Uterus (tissue), 2 donors: ENCODE data around the gene LAYN.

Experiments used
- POLR2A ChIP-seq, 2 donors: fragments of 450-650 bp; IDR thresholded peaks; one replicate each; pipeline ENCODE4 v1.6.1; 2016; ENCODE audit warnings: antibody characterized with exemption in 2 of 2, mild to moderate bottlenecking in 1 of 2, moderate library complexity in 1 of 2
- TF ChIP-seq, protein P1 (sequence below), 4 experiments: fragments of 200-600 bp in 2 of 4; fragments of 450-650 bp in 2 of 4; sonication (generic) in 2 of 4; IDR thresholded peaks; one replicate each; pipeline ENCODE4 v1.5.1; 2016 to 2019; ENCODE audit warnings: antibody characterized with exemption in 4 of 4, mild to moderate bottlenecking in 2 of 4, moderate library complexity in 1 of 4

DNA sequence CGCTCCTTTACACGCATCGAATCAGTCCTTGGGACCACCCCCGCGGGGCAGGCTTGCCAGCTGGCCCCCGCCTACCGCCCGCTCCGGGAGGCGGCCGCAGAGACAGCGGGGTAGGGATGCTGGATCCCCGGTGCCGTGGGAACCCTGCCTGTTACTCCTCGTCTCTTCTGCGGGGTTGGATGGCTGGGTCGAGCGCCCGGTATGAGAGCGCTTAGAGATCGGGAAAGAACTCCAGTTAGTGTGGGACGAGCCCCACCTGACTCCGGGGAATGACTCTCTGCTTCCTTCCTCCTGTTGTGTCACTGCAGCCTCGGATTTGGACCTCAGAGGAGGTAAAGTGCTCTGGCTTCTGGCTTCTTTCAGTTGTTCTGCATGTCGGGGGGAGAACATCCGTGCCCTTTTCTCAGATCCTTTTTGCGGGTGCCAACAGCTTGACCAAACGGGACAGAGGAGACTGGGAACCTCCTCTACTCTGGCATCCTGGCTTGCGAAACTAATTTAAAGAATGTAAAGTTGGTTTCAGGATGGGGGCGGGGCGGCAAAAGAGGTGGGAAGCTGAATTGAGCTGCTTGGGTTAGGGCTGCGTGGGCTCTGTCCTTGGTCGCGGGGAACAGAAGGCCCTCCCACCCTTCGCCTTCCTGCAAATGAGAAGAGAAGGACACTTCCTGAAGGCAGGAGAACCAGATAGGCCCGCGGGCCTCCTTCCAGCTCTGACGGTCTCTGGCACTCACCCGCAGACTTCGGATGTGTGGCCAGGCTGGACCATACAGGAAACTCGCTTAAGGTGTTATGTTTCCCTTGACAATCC, 938 bp downstream of the LAYN start:
- TF ChIP-seq, protein P1, sequence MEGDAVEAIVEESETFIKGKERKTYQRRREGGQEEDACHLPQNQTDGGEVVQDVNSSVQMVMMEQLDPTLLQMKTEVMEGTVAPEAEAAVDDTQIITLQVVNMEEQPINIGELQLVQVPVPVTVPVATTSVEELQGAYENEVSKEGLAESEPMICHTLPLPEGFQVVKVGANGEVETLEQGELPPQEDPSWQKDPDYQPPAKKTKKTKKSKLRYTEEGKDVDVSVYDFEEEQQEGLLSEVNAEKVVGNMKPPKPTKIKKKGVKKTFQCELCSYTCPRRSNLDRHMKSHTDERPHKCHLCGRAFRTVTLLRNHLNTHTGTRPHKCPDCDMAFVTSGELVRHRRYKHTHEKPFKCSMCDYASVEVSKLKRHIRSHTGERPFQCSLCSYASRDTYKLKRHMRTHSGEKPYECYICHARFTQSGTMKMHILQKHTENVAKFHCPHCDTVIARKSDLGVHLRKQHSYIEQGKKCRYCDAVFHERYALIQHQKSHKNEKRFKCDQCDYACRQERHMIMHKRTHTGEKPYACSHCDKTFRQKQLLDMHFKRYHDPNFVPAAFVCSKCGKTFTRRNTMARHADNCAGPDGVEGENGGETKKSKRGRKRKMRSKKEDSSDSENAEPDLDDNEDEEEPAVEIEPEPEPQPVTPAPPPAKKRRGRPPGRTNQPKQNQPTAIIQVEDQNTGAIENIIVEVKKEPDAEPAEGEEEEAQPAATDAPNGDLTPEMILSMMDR (IDR thresholded peaks at IDR 0.05) = no peak
- TF ChIP-seq POLR2A (IDR thresholded peaks at IDR 0.05) = peak; percentile 28 to 40
